D721Med (cell line): ENCODE measurements around the gene PLEKHG2.

ENCODE experiments used
- DNase-seq: peaks from one replicate; pipeline ENCODE4 v3.0.0; 2011; ENCODE audit warnings: low spot score; ENCODE audit not compliant: insufficient read length
- FAIRE-seq: peaks from 2 replicates; lab custom pipeline; 2011; peaks lifted over from hg19 to GRCh38; lab: Jason Lieb, UNC
- CTCF ChIP-seq: IDR thresholded peaks from 2 replicates; pipeline ENCODE4 v1.5.1; 2012; ENCODE audit warnings: mild to moderate bottlenecking, control low read depth; ENCODE audit not compliant: insufficient read depth; ENCODE audit errors: missing control alignments

The PLEKHG2 gene

GRCh38 chr19:39405261-39405957, 7.1 kb upstream of the PLEKHG2 start:
- DNase-seq (no peak), FAIRE-seq (no peak)
- no peak for TF ChIP-seq CTCF

- DNase-seq (no peak), FAIRE-seq (no peak)
- no peak for TF ChIP-seq CTCF
Measured at GRCh38 chr19:39405958-39406655, 6.4 kb upstream of the PLEKHG2 start.

- peak; percentile 76 for DNase-seq
- no peak for TF ChIP-seq CTCF
- no peak for FAIRE-seq
Measured at GRCh38 chr19:39406656-39407409, 5.6 kb upstream of the PLEKHG2 start, which contains the start of gene ZFP36. Gene ZFP36 (plus strand): TSS chr19:39406847. CDS start chr19:39406905, 58 bp downstream.

GRCh38 chr19:39407410-39407659, 5.1 kb upstream of the PLEKHG2 start:
- no peak for DNase-seq
- TF ChIP-seq CTCF: no peak
- FAIRE-seq: no peak

GRCh38 chr19:39407660-39408391, 4.6 kb upstream of the PLEKHG2 start:
- DNase-seq (no peak), FAIRE-seq (no peak)
- TF ChIP-seq CTCF: no peak

GRCh38 chr19:39408392-39409207, 3.9 kb upstream of the PLEKHG2 start:
- DNase-seq: no peak

More at GRCh38 chr19:39408392-39409207, 3.9 kb upstream of the PLEKHG2 start:
- no peak for TF ChIP-seq CTCF
- FAIRE-seq: no peak
